Caco-2 (cell line): ENCODE results near the gene PLAU. TPM values are rescaled to one million over a fixed set of nuclear protein-coding genes. Genes with fewer than 3 reads are reported as not detected.

Experiments
- BruUV-seq: library from RNA; stranded (reverse); fragments of 400-500 nt; replicated peaks from 2 replicates; lab custom pipeline; 2021; lab: Mats Ljungman, UMichigan
- CTCF ChIA-PET: fragments of 300-600 bp; sonication (Branson Sonifier 250); formaldehyde crosslinking; loops from one replicate; lab custom pipeline; 2022; ENCODE audit warnings: antibody characterized with exemption; lab: Charles Lee
- POLR2A ChIA-PET: fragments of 300-600 bp; sonication (Branson Sonifier 250); formaldehyde crosslinking; loops from one replicate; lab custom pipeline; 2022; ENCODE audit warnings: antibody characterized with exemption; lab: Charles Lee
- DNase-seq, 2 experiments: peaks; one replicate each; pipeline versions ENCODE4 v3.0.0 to v3.0.0-alpha.2; 2020 to 2022
- H3K27me3 ChIP-seq: replicated peaks from 2 replicates; pipeline ENCODE4 v1.6.0; 2011; ENCODE audit warnings: low read length; ENCODE audit not compliant: control insufficient read depth, insufficient read depth
- H3K36me3 ChIP-seq: 2 replicates; pipeline ENCODE4 v1.5.1; 2011; ENCODE audit warnings: low read length; ENCODE audit not compliant: control insufficient read depth, insufficient read depth
- H3K4me1 ChIP-seq: fragments of 250-450 bp; sonication (Bioruptor Pico); 2 replicates; pipeline ENCODE4 v1.5.1; 2020; ENCODE audit warnings: mild to moderate bottlenecking
- H3K4me3 ChIP-seq: 2 replicates; pipeline ENCODE4 v1.5.1; 2011; ENCODE audit warnings: low read depth, mild to moderate bottlenecking, control low read depth, low read length
- H3K9me3 ChIP-seq: fragments of 250-450 bp; sonication (Bioruptor Pico); 2 replicates; pipeline ENCODE4 v1.5.1; 2020; ENCODE audit warnings: mild to moderate bottlenecking, moderate library complexity
- H3K27ac Mint-ChIP-seq: one replicate; pipeline ENCODE4 v1.8.0; 2022; ENCODE audit warnings: mixed read lengths; ENCODE audit not compliant: unreplicated experiment
- H3K27me3 Mint-ChIP-seq: one replicate; pipeline ENCODE4 v1.8.0; 2022; ENCODE audit warnings: mixed read lengths; ENCODE audit not compliant: insufficient read depth, unreplicated experiment
- H3K36me3 Mint-ChIP-seq: one replicate; pipeline ENCODE4 v1.8.0; 2022; ENCODE audit warnings: mild to moderate bottlenecking, mixed read lengths; ENCODE audit not compliant: insufficient read depth, unreplicated experiment
- H3K4me1 Mint-ChIP-seq: one replicate; pipeline ENCODE4 v1.8.0; 2022; ENCODE audit warnings: low read depth, mixed read lengths; ENCODE audit not compliant: unreplicated experiment
- H3K4me3 Mint-ChIP-seq: one replicate; pipeline ENCODE4 v1.8.0; 2022; ENCODE audit warnings: mild to moderate bottlenecking, moderate library complexity, mixed read lengths; ENCODE audit not compliant: unreplicated experiment
- H3K9me3 Mint-ChIP-seq: one replicate; pipeline ENCODE4 v1.8.0; 2022; ENCODE audit warnings: mixed read lengths; ENCODE audit not compliant: unreplicated experiment
- CTCF ChIP-seq, 2 experiments: fragments of 200-600 bp in 1 of 2; IDR thresholded peaks; 1 replicate in 1 of 2; 2 replicates in 1 of 2; pipeline versions ENCODE4 v1.5.1 to v1.8.0; 2011 to 2022; ENCODE audit warnings: antibody characterized with exemption in 1 of 2, control low read depth in 1 of 2, inconsistent platforms in 1 of 2, low read depth in 1 of 2, low read length in 1 of 2, mild to moderate bottlenecking in 1 of 2, moderate library complexity in 1 of 2; ENCODE audit not compliant: insufficient read depth in 1 of 2, severe bottlenecking in 1 of 2, unreplicated experiment in 1 of 2
- intact Hi-C: fragments of 100-400 bp; cut with micrococcal nuclease; formaldehyde crosslinking; loops from one replicate; pipeline ENCODE4 v1.10.0; 2022; ENCODE audit not compliant: unreplicated experiment
- total RNA-seq: library from RNA; stranded (reverse); gene quantifications from 2 replicates; pipeline ENCODE4 v1.2.3, GENCODE V29; 2022

PLAU gene
- total RNA-seq, 1 experiment from 2014 or later, result 1.2 TPM

GRCh38 chr10:73863039-73863817 is 47.7 kb upstream of the PLAU start:
- TF ChIP-seq CTCF (IDR thresholded peaks at IDR 0.05; ENCODE audit: insufficient read depth in 1 of 2, low read depth in 1 of 2, low read length in 1 of 2, severe bottlenecking in 1 of 2, unreplicated experiment in 1 of 2), result no peak
- H3K4me1 Mint-ChIP-seq, result no peaks in the 10 kb centered on the region
- ChIA-PET CTCF (interaction anchor here (0.6 to 1.4 kb wide), 4 partner anchors 9 to 25 kb away, joined by 3 to 8 read pairs (median 3); no protein-coding TSS in a partner anchor), POLR2A (interaction anchor here (0.6 kb wide), 1 partner anchor 133 kb away, joined by 3 read pairs; no protein-coding TSS in a partner anchor)
- no peak overlapping the region for H3K27ac Mint-ChIP-seq
- Histone ChIP-seq H3K4me3 (no peak overlapping the region), H3K4me1 (no peaks in the 10 kb centered on the region), H3K36me3 (peaks cover 9% of the 10 kb centered on the region), H3K27me3 (no peaks in the 10 kb centered on the region), H3K9me3 (no peaks in the 10 kb centered on the region)
- intact Hi-C loops, result no loop called here
- no TSS peak for BruUV-seq
- H3K27me3 Mint-ChIP-seq, result no peaks in the 10 kb centered on the region
- peaks cover 88% of the 10 kb centered on the region for H3K36me3 Mint-ChIP-seq
- no peak for DNase-seq
- H3K4me3 Mint-ChIP-seq, result no peak overlapping the region
- no peaks in the 10 kb centered on the region for H3K9me3 Mint-ChIP-seq

DNA sequence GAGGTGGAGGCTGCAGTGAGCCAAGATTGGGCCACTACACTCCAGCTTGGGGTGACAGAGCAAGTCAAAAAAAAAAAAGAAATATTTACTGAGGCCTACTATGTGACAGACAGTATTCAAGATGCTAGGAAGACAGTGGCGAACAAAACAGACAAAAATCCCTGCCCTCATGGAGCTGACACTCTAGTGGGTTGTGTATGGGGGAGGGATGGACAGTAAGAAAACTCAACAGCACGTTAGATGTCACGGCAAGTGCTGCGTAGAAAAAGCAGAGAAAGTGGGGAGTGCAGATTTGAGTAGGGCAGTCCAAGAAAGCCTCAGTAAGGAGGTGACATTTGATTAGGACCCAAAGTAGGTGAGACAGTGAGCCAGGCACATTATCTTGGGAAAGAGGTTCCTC is 46.7 kb upstream of the PLAU start:
- Mint-ChIP-seq H3K4me3 (no peak overlapping the region), H3K27me3 (no peaks in the 10 kb centered on the region), H3K36me3 (peaks cover 87% of the 10 kb centered on the region), H3K27ac (no peak overlapping the region), H3K9me3 (no peaks in the 10 kb centered on the region), H3K4me1 (no peaks in the 10 kb centered on the region)
- intact Hi-C loops, result no loop called here
- POLR2A ChIA-PET, result interaction anchor here (0.7 kb wide), 1 partner anchor 14 kb away, joined by 3 read pairs; no protein-coding TSS in a partner anchor
- no peak overlapping the region for H3K4me3 ChIP-seq
- H3K36me3 ChIP-seq, result peaks cover 9% of the 10 kb centered on the region
- CTCF ChIA-PET, result interaction anchor here (0.7 to 1.4 kb wide), 3 partner anchors 8 to 22 kb away, joined by 3 to 8 read pairs (median 3); no protein-coding TSS in a partner anchor
- DNase-seq, result no peak
- no peak for TF ChIP-seq CTCF (IDR thresholded peaks at IDR 0.05; ENCODE audit: insufficient read depth in 1 of 2, low read depth in 1 of 2, low read length in 1 of 2, severe bottlenecking in 1 of 2, unreplicated experiment in 1 of 2)
- no peaks in the 10 kb centered on the region for H3K4me1 ChIP-seq
- H3K27me3 ChIP-seq, result no peaks in the 10 kb centered on the region
- BruUV-seq, result no TSS peak
- H3K9me3 ChIP-seq, result no peaks in the 10 kb centered on the region

- no peak overlapping the region for H3K27ac Mint-ChIP-seq
- peaks cover 86% of the 10 kb centered on the region for H3K36me3 Mint-ChIP-seq
- peaks cover 9% of the 10 kb centered on the region for H3K36me3 ChIP-seq
Measured at GRCh38 chr10:73865107-73865458, 45.8 kb upstream of the PLAU start.

More at GRCh38 chr10:73865107-73865458, 45.8 kb upstream of the PLAU start:
- no peak overlapping the region for H3K4me3 ChIP-seq
- Mint-ChIP-seq H3K9me3 (no peaks in the 10 kb centered on the region), H3K27me3 (no peaks in the 10 kb centered on the region), H3K4me3 (no peak overlapping the region), H3K4me1 (no peaks in the 10 kb centered on the region)
- H3K4me1 ChIP-seq, result peaks cover 5% of the 10 kb centered on the region; the same call in 1 of the 2 replicates
- CTCF ChIA-PET, result no interaction called here
- intact Hi-C loops, result no loop called here
- no peaks in the 10 kb centered on the region for H3K27me3 ChIP-seq
- POLR2A ChIA-PET, result interaction anchor here (0.7 kb wide), 1 partner anchor 15 kb away, joined by 3 read pairs; no protein-coding TSS in a partner anchor
- DNase-seq, result no peak
- no peak for TF ChIP-seq CTCF (IDR thresholded peaks at IDR 0.05; ENCODE audit: insufficient read depth in 1 of 2, low read depth in 1 of 2, low read length in 1 of 2, severe bottlenecking in 1 of 2, unreplicated experiment in 1 of 2)
- no peaks in the 10 kb centered on the region for H3K9me3 ChIP-seq
- no TSS peak for BruUV-seq
